Measurements from ENCODE around the gene NOL9. TPM values are rescaled to one million over a fixed set of nuclear protein-coding genes. Genes with fewer than 3 reads are reported as not detected.

The NOL9 gene
- total RNA-seq, 4 donors from 2014 or later: 17.9 to 30.9 (median 26.0) TPM

GRCh38 chr1:6523566-6523965 is 30.7 kb downstream of the NOL9 start:
- Histone ChIP-seq H3K36me3 (peaks cover 3 to 51% (median 17%) of the 10 kb centered on the region in 3 donors), H3K4me1 (peaks cover 0 to 17% (median 2%) of the 10 kb centered on the region in 4 donors), H3K4me3 (no peak overlapping the region), H3K27ac (no peak overlapping the region), H3K27me3 (no peaks in the 10 kb centered on the region), H3K9me3 (no peaks in the 10 kb centered on the region)
- no peak for DNase-seq (ENCODE audit: low spot score in 2 of 2)
- TF ChIP-seq, protein P1, sequence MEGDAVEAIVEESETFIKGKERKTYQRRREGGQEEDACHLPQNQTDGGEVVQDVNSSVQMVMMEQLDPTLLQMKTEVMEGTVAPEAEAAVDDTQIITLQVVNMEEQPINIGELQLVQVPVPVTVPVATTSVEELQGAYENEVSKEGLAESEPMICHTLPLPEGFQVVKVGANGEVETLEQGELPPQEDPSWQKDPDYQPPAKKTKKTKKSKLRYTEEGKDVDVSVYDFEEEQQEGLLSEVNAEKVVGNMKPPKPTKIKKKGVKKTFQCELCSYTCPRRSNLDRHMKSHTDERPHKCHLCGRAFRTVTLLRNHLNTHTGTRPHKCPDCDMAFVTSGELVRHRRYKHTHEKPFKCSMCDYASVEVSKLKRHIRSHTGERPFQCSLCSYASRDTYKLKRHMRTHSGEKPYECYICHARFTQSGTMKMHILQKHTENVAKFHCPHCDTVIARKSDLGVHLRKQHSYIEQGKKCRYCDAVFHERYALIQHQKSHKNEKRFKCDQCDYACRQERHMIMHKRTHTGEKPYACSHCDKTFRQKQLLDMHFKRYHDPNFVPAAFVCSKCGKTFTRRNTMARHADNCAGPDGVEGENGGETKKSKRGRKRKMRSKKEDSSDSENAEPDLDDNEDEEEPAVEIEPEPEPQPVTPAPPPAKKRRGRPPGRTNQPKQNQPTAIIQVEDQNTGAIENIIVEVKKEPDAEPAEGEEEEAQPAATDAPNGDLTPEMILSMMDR (IDR thresholded peaks at IDR 0.05): peak in 4 of 5 experiments; percentile 27 to 43 (median 34)
- no peak for TF ChIP-seq EP300 (IDR thresholded peaks at IDR 0.05)
- no peak for TF ChIP-seq POLR2A (IDR thresholded peaks at IDR 0.05)
- WGBS, 2 donors: 37% methylated on average over 6 of the region's 6 CpGs

DNA sequence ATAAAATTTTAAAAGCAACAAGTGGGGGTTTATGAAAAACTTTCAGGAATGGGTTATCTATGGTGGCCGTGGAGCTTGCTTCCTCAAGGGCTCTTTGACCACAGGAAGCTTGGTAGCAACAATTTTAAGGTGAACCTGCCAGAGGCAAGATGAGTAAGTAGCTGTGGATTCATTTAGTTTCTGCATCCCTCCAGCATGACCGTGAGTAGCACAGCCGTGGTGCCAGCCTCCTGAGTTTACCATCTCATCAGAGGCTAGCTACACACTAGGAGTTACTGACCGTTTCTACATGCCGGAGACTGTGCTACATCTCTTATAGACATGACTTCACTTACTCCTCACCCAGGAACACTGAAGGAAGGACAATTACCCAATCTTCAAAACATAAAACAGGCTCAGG is 32.8 kb downstream of the NOL9 start:
- Histone ChIP-seq H3K27me3 (no peaks in the 10 kb centered on the region), H3K27ac (no peak overlapping the region), H3K9me3 (no peaks in the 10 kb centered on the region), H3K4me3 (no peak overlapping the region), H3K36me3 (peaks cover 3 to 30% (median 3%) of the 10 kb centered on the region in 3 donors), H3K4me1 (peaks cover 0 to 17% (median 2%) of the 10 kb centered on the region in 4 donors)
- TF ChIP-seq, protein P1 (IDR thresholded peaks at IDR 0.05): no peak
- TF ChIP-seq POLR2A (IDR thresholded peaks at IDR 0.05) (no peak), EP300 (IDR thresholded peaks at IDR 0.05) (no peak)
- no peak for DNase-seq (ENCODE audit: low spot score in 2 of 2)
- 64 to 65% methylated on average over 5 of the region's 5 CpGs for WGBS, 2 donors

GRCh38 chr1:6519935-6520671 is 34.2 kb downstream of the NOL9 start:
- Histone ChIP-seq H3K4me1 (peaks cover 0 to 17% (median 2%) of the 10 kb centered on the region in 4 donors), H3K4me3 (no peak overlapping the region), H3K27ac (peak overlapping the region in 2 of 4 donors; percentile 28 to 65), H3K27me3 (no peaks in the 10 kb centered on the region), H3K36me3 (peaks cover 0 to 16% (median 0%) of the 10 kb centered on the region in 3 donors), H3K9me3 (no peaks in the 10 kb centered on the region)
- WGBS, 2 donors: 17 to 34% methylated on average over 12 to 13 of the region's 13 CpGs
- TF ChIP-seq EP300 (IDR thresholded peaks at IDR 0.05) (peak in 1 of 2 donors; percentile 29), POLR2A (IDR thresholded peaks at IDR 0.05) (no peak)
- TF ChIP-seq, protein P1 (IDR thresholded peaks at IDR 0.05): no peak
- DNase-seq (ENCODE audit: low spot score in 2 of 2): no peak

DNA sequence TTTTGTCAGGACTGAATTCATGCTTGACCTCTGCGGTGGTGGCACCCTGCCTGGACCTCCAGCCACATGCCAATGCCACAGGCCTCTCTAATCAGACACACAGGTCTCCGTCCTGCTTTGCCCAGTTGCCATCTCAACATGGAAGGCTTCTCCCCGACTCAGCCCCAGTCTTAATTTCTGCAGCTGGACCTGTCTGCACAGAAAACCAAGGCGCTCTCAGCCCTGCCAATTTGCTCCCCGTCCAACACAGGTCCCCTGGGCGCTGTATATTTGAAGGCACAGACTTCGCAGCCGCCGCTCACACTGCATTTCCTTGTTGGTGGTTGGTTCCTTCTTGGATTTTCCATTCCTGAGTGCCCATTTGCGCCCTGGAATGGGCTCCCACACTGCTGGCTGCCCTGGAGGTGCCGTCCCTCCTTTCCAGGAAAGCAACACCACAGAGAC is 34.8 kb downstream of the NOL9 start:
- Histone ChIP-seq H3K36me3 (peaks cover 0 to 10% (median 0%) of the 10 kb centered on the region in 3 donors), H3K27ac (peak overlapping the region in 1 of 4 donors; percentile 65), H3K9me3 (no peaks in the 10 kb centered on the region), H3K4me1 (peaks cover 0 to 17% (median 2%) of the 10 kb centered on the region in 4 donors), H3K4me3 (no peak overlapping the region), H3K27me3 (no peaks in the 10 kb centered on the region)
- WGBS, 2 donors: 55 to 65% methylated on average over 10 to 11 of the region's 11 CpGs
- no peak for TF ChIP-seq EP300 (IDR thresholded peaks at IDR 0.05)
- TF ChIP-seq, protein P1 (IDR thresholded peaks at IDR 0.05): no peak
- TF ChIP-seq POLR2A (IDR thresholded peaks at IDR 0.05): no peak
- DNase-seq (ENCODE audit: low spot score in 2 of 2): no peak

DNA sequence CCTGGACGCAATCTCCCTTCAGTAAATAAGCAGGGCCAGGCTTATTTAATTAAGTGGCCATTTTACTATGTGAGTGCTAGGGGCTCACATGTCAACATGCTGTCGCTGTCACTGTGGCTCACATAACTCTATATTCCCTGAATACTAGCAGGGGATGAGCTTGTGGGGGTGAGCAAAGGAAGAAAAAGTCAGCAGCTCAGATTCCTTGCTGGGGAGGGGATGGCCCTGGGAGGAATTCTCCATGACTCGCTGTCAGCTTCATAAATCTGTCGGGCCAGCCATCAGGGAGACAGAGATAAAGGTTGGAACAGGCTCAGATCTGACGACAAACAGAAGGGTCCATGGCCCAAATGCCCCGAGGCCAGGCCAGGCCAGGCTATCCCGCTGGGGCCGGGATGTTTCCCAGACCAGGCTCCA is 36.9 kb downstream of the NOL9 start:
- H3K4me1 ChIP-seq: peaks cover 0 to 19% (median 2%) of the 10 kb centered on the region in 4 donors
- no peaks in the 10 kb centered on the region for H3K9me3 ChIP-seq
- WGBS, 2 donors: 30 to 51% methylated on average over 8 of the region's 8 CpGs
- DNase-seq (ENCODE audit: low spot score in 2 of 2): no peak
- peaks cover 0 to 6% (median 0%) of the 10 kb centered on the region in 3 donors for H3K36me3 ChIP-seq
- no peaks in the 10 kb centered on the region for H3K27me3 ChIP-seq
- no peak overlapping the region for H3K4me3 ChIP-seq
- H3K27ac ChIP-seq: no peak overlapping the region
- no peak for TF ChIP-seq POLR2A (IDR thresholded peaks at IDR 0.05)
- no peak for TF ChIP-seq EP300 (IDR thresholded peaks at IDR 0.05)
- TF ChIP-seq, protein P1 (IDR thresholded peaks at IDR 0.05): no peak

All from tibial nerve (tissue), 4 donors.